Measurements from ENCODE around the gene ZMIZ2. TPM values are rescaled to one million over a fixed set of nuclear protein-coding genes. Genes with fewer than 3 reads are reported as not detected.

Gene ZMIZ2
- total RNA-seq, 1 donor from 2014 or later: 76.8 TPM

- Histone ChIP-seq H3K9ac (ENCODE audit: low read length) (peak overlapping the region; percentile 87), H3K4me1 (ENCODE audit: insufficient read depth, low read length) (peaks cover 17% of the 10 kb centered on the region), H3K9me3 (ENCODE audit: insufficient read depth, low read depth, low read length) (no peaks in the 10 kb centered on the region), H3K27me3 (ENCODE audit: insufficient read depth, low read length) (no peaks in the 10 kb centered on the region), H3K4me2 (ENCODE audit: low read length) (peak overlapping the region; percentile 93), H3K4me3 (ENCODE audit: insufficient read depth, low read depth, low read length) (peak overlapping the region; percentile 79), H2AFZ (ENCODE audit: low read depth, low read length) (no peak overlapping the region), H3K36me3 (ENCODE audit: insufficient read depth, low read length) (no peaks in the 10 kb centered on the region), H4K20me1 (ENCODE audit: insufficient read depth, low read length) (peaks cover 58% of the 10 kb centered on the region), H3K79me2 (ENCODE audit: insufficient read depth, low read length) (peaks cover 62% of the 10 kb centered on the region), H3K27ac (ENCODE audit: low read depth, low read length) (no peak overlapping the region)
- Mint-ChIP-seq H3K27me3 (ENCODE audit: low read depth, unreplicated experiment) (no peaks in the 10 kb centered on the region), H3K9me3 (ENCODE audit: unreplicated experiment) (no peaks in the 10 kb centered on the region), H3K4me1 (ENCODE audit: low read depth, unreplicated experiment) (peaks cover 20% of the 10 kb centered on the region), H3K4me3 (ENCODE audit: unreplicated experiment) (peak overlapping the region; percentile 86), H3K27ac (ENCODE audit: unreplicated experiment) (no peak overlapping the region), H3K36me3 (ENCODE audit: low read depth, unreplicated experiment) (peaks cover 8% of the 10 kb centered on the region)
- no peak for DNase-seq (ENCODE audit: low read depth)
- FAIRE-seq: no peak
- TF ChIP-seq EZH2 (IDR thresholded peaks at IDR 0.05; ENCODE audit: insufficient read depth, low read length) (no peak), CTCF (IDR thresholded peaks at IDR 0.05; ENCODE audit: insufficient read depth, low read depth, low read length) (no peak)
Measured at GRCh38 chr7:44749992-44750391, 1.3 kb downstream of the ZMIZ2 start.

GRCh38 chr7:44750424-44750823, 1.8 kb downstream of the ZMIZ2 start:
- Mint-ChIP-seq H3K27me3 (ENCODE audit: low read depth, unreplicated experiment) (no peaks in the 10 kb centered on the region), H3K4me3 (ENCODE audit: unreplicated experiment) (peak overlapping the region; percentile 86), H3K4me1 (ENCODE audit: low read depth, unreplicated experiment) (peaks cover 21% of the 10 kb centered on the region), H3K27ac (ENCODE audit: unreplicated experiment) (no peak overlapping the region), H3K36me3 (ENCODE audit: low read depth, unreplicated experiment) (peaks cover 8% of the 10 kb centered on the region), H3K9me3 (ENCODE audit: unreplicated experiment) (no peaks in the 10 kb centered on the region)
- H3K4me3 ChIP-seq (ENCODE audit: insufficient read depth, low read depth, low read length): no peak overlapping the region
- no peak for TF ChIP-seq EZH2 (IDR thresholded peaks at IDR 0.05; ENCODE audit: insufficient read depth, low read length)
- no peak for TF ChIP-seq CTCF (IDR thresholded peaks at IDR 0.05; ENCODE audit: insufficient read depth, low read depth, low read length)
- no peaks in the 10 kb centered on the region for H3K27me3 ChIP-seq (ENCODE audit: insufficient read depth, low read length)
- no peaks in the 10 kb centered on the region for H3K36me3 ChIP-seq (ENCODE audit: insufficient read depth, low read length)
- no peak for DNase-seq (ENCODE audit: low read depth)
- H3K9me3 ChIP-seq (ENCODE audit: insufficient read depth, low read depth, low read length): no peaks in the 10 kb centered on the region
- peaks cover 66% of the 10 kb centered on the region for H3K79me2 ChIP-seq (ENCODE audit: insufficient read depth, low read length)
- H3K9ac ChIP-seq (ENCODE audit: low read length): no peak overlapping the region
- no peak overlapping the region for H3K27ac ChIP-seq (ENCODE audit: low read depth, low read length)
- no peak overlapping the region for H2AFZ ChIP-seq (ENCODE audit: low read depth, low read length)
- FAIRE-seq: no peak
- peak overlapping the region; percentile 93 for H3K4me2 ChIP-seq (ENCODE audit: low read length)
- peaks cover 62% of the 10 kb centered on the region for H4K20me1 ChIP-seq (ENCODE audit: insufficient read depth, low read length)
- peaks cover 17% of the 10 kb centered on the region for H3K4me1 ChIP-seq (ENCODE audit: insufficient read depth, low read length)

- Mint-ChIP-seq H3K27me3 (ENCODE audit: low read depth, unreplicated experiment) (no peaks in the 10 kb centered on the region), H3K9me3 (ENCODE audit: unreplicated experiment) (no peaks in the 10 kb centered on the region), H3K4me1 (ENCODE audit: low read depth, unreplicated experiment) (peaks cover 21% of the 10 kb centered on the region), H3K27ac (ENCODE audit: unreplicated experiment) (no peak overlapping the region), H3K4me3 (ENCODE audit: unreplicated experiment) (peak overlapping the region; percentile 86), H3K36me3 (ENCODE audit: low read depth, unreplicated experiment) (peaks cover 8% of the 10 kb centered on the region)
- H4K20me1 ChIP-seq (ENCODE audit: insufficient read depth, low read length): peaks cover 69% of the 10 kb centered on the region
- H3K79me2 ChIP-seq (ENCODE audit: insufficient read depth, low read length): peaks cover 73% of the 10 kb centered on the region
- H3K4me1 ChIP-seq (ENCODE audit: insufficient read depth, low read length): peaks cover 17% of the 10 kb centered on the region
- FAIRE-seq (no peak), DNase-seq (ENCODE audit: low read depth) (no peak)
- no peaks in the 10 kb centered on the region for H3K36me3 ChIP-seq (ENCODE audit: insufficient read depth, low read length)
- H3K4me2 ChIP-seq (ENCODE audit: low read length): peak overlapping the region; percentile 93
- H3K4me3 ChIP-seq (ENCODE audit: insufficient read depth, low read depth, low read length): no peak overlapping the region
- no peaks in the 10 kb centered on the region for H3K27me3 ChIP-seq (ENCODE audit: insufficient read depth, low read length)
- H2AFZ ChIP-seq (ENCODE audit: low read depth, low read length): no peak overlapping the region
- no peaks in the 10 kb centered on the region for H3K9me3 ChIP-seq (ENCODE audit: insufficient read depth, low read depth, low read length)
- H3K9ac ChIP-seq (ENCODE audit: low read length): no peak overlapping the region
- H3K27ac ChIP-seq (ENCODE audit: low read depth, low read length): no peak overlapping the region
- TF ChIP-seq CTCF (IDR thresholded peaks at IDR 0.05; ENCODE audit: insufficient read depth, low read depth, low read length) (no peak), EZH2 (IDR thresholded peaks at IDR 0.05; ENCODE audit: insufficient read depth, low read length) (no peak)
Measured at GRCh38 chr7:44750921-44751571, 2.4 kb downstream of the ZMIZ2 start.
